Keratinocyte (primary cell): Measurements from ENCODE around the gene FAM32A. TPM values are rescaled to one million over a fixed set of nuclear protein-coding genes. Genes with fewer than 3 reads are reported as not detected.

Experiments used
- DNase-seq: peaks from one replicate; pipeline ENCODE4 v3.0.0-alpha.2; 2011; ENCODE audit warnings: low read depth, missing footprints, low spot score
- FAIRE-seq: peaks from 2 replicates; lab custom pipeline; 2011; peaks lifted over from hg19 to GRCh38; lab: Jason Lieb, UNC
- H2AFZ ChIP-seq: 2 replicates; pipeline ENCODE4 v1.6.0; 2012; ENCODE audit warnings: low read length, control low read depth, inconsistent platforms; ENCODE audit not compliant: control insufficient read depth
- H3K27ac ChIP-seq: 2 replicates; pipeline ENCODE4 v1.5.1; 2011; ENCODE audit warnings: low read length; ENCODE audit not compliant: control insufficient read depth, insufficient read depth
- H3K27me3 ChIP-seq: 3 replicates; pipeline ENCODE4 v1.6.0; 2011; ENCODE audit warnings: low read length; ENCODE audit not compliant: control insufficient read depth, insufficient read depth; ENCODE audit errors: extremely low read depth
- H3K36me3 ChIP-seq, 2 experiments: 2 replicates in 1 of 2; 3 replicates in 1 of 2; pipeline ENCODE4 v1.5.1; 2011; ENCODE audit warnings: low read length in 2 of 2, mild to moderate bottlenecking in 1 of 2; ENCODE audit not compliant: control insufficient read depth in 2 of 2, insufficient read depth in 2 of 2; ENCODE audit errors: extremely low read depth in 1 of 2
- H3K4me1 ChIP-seq: 3 replicates; pipeline ENCODE4 v1.5.1; 2011; ENCODE audit warnings: low read length; ENCODE audit not compliant: control insufficient read depth, insufficient read depth; ENCODE audit errors: extremely low read depth
- H3K4me2 ChIP-seq: 3 replicates; pipeline ENCODE4 v1.6.0; 2011; ENCODE audit warnings: low read depth, low read length; ENCODE audit not compliant: control insufficient read depth, insufficient read depth; ENCODE audit errors: extremely low read depth
- H3K4me3 ChIP-seq, 3 experiments: fragments of 200-600 bp in 1 of 3; sonication (generic) in 1 of 3; 2 replicates in 2 of 3; 3 replicates in 1 of 3; pipeline ENCODE4 v1.5.1; 2011 to 2016; ENCODE audit warnings: low read length in 3 of 3, mild to moderate bottlenecking in 3 of 3, control low read depth in 2 of 3, inconsistent platforms in 1 of 3, low read depth in 1 of 3, mixed read lengths in 1 of 3, mixed run types in 1 of 3, moderate library complexity in 1 of 3; ENCODE audit not compliant: control insufficient read depth in 2 of 3, insufficient read depth in 2 of 3; ENCODE audit errors: extremely low read depth in 1 of 3
- H3K79me2 ChIP-seq: 2 replicates; pipeline ENCODE4 v1.6.0; 2012; ENCODE audit warnings: low read length; ENCODE audit not compliant: control insufficient read depth, insufficient read depth
- H3K9ac ChIP-seq: 3 replicates; pipeline ENCODE4 v1.6.0; 2011; ENCODE audit warnings: low read length; ENCODE audit not compliant: control insufficient read depth, insufficient read depth; ENCODE audit errors: extremely low read depth
- H3K9me1 ChIP-seq: 3 replicates; pipeline ENCODE4 v1.6.0; 2011; ENCODE audit warnings: low read length; ENCODE audit not compliant: control insufficient read depth, insufficient read depth; ENCODE audit errors: extremely low read depth
- H3K9me3 ChIP-seq: 2 replicates; pipeline ENCODE4 v1.5.1; 2012; ENCODE audit warnings: low read depth, low read length; ENCODE audit not compliant: control insufficient read depth
- H4K20me1 ChIP-seq: 3 replicates; pipeline ENCODE4 v1.6.0; 2011; ENCODE audit warnings: low read length; ENCODE audit not compliant: control insufficient read depth, insufficient read depth; ENCODE audit errors: extremely low read depth
- CTCF ChIP-seq, 3 experiments: IDR thresholded peaks in 1 of 3; conservative IDR thresholded peaks in 1 of 3; optimal IDR thresholded peaks in 1 of 3; 2 replicates in 2 of 3; 3 replicates in 1 of 3; pipeline versions ENCODE3 to v1.5.1; 2011; ENCODE audit warnings: low read length in 3 of 3, mild to moderate bottlenecking in 3 of 3, moderate library complexity in 2 of 3, control low read depth in 1 of 3, inconsistent platforms in 1 of 3; ENCODE audit not compliant: insufficient read depth in 2 of 3; ENCODE audit errors: extremely low read depth in 1 of 3
- EZH2 ChIP-seq: IDR thresholded peaks from one replicate; pipeline ENCODE4 v1.6.1; 2012; ENCODE audit warnings: inconsistent platforms, mild to moderate bottlenecking, low read length, moderate library complexity
- dilution Hi-C: fragments of 300-500 bp; cut with MboI; formaldehyde crosslinking; loops from one replicate; pipeline ENCODE4 v1.7.0; 2020; ENCODE audit warnings: low sequenced_read_pairs; ENCODE audit not compliant: extremely low pct_ligation_motif_present
- polyA plus RNA-seq, 5 experiments: library from polyadenylated mRNA; depleted of rRNA in 3 of 5; stranded (reverse) in 3 of 5; stranded (forward) in 1 of 5; unstranded in 1 of 5; fragments of >200 nt; gene quantifications; 1 replicate in 1 of 5; 2 replicates in 3 of 5; 3 replicates in 1 of 5; pipeline versions ENCODE4 v1.2.1 to v1.2.3, GENCODE V29; 2011 to 2012; ENCODE audit warnings: missing spikeins in 2 of 5, low read depth in 1 of 5, low replicate concordance in 1 of 5
- small RNA-seq, 3 experiments: library from RNA; depleted of rRNA; stranded (forward); fragments of <200 nt; gene quantifications; one replicate each; pipeline ENCODE3, GENCODE V24; 2012; ENCODE audit warnings: low read depth in 3 of 3, low replicate concordance in 1 of 3; ENCODE audit not compliant: insufficient read length in 3 of 3

FAM32A gene
- polyA plus RNA-seq, 1 donor (not counting 4 experiments of a cell fraction or from before 2014, with no cell fraction given) = 105 TPM

- Histone ChIP-seq H3K4me1 (no peaks in the 10 kb centered on the region), H3K27ac (no peak overlapping the region), H3K79me2 (no peaks in the 10 kb centered on the region), H3K27me3 (no peaks in the 10 kb centered on the region), H3K9me3 (no peaks in the 10 kb centered on the region), H3K9ac (no peak overlapping the region), H3K9me1 (no peaks in the 10 kb centered on the region), H3K4me2 (no peak overlapping the region), H3K4me3 (no peak overlapping the region), H4K20me1 (no peaks in the 10 kb centered on the region), H2AFZ (no peak overlapping the region), H3K36me3 (peaks cover 20 to 23% of the 10 kb centered on the region in 2 experiments)
- DNase-seq (no peak), FAIRE-seq (no peak)
- dilution Hi-C loops = no loop called here
- TF ChIP-seq CTCF (optimal IDR thresholded peaks at IDR 0.05 in 1 of 3, IDR thresholded peaks at IDR 0.05 in 1 of 3, conservative IDR thresholded peaks at IDR 0.05 in 1 of 3; ENCODE audit: extremely low read depth in 1 of 3, insufficient read depth in 2 of 3, low read length in 3 of 3) = no peak
- TF ChIP-seq EZH2 = no peak
These were observed 49.6 kb downstream of the FAM32A start for GRCh38 chr19:16234552-16235445.

GRCh38 chr19:16235811-16236652 lies 50.8 kb downstream of the FAM32A start:
- TF ChIP-seq EZH2 (no peak), CTCF (optimal IDR thresholded peaks at IDR 0.05 in 1 of 3, IDR thresholded peaks at IDR 0.05 in 1 of 3, conservative IDR thresholded peaks at IDR 0.05 in 1 of 3; ENCODE audit: extremely low read depth in 1 of 3, insufficient read depth in 2 of 3, low read length in 3 of 3) (no peak)
- Histone ChIP-seq H3K79me2 (no peaks in the 10 kb centered on the region), H3K4me1 (no peaks in the 10 kb centered on the region), H3K36me3 (peaks cover 19% of the 10 kb centered on the region in 2 experiments), H4K20me1 (no peaks in the 10 kb centered on the region), H3K4me3 (no peak overlapping the region), H3K27me3 (no peaks in the 10 kb centered on the region), H3K9ac (no peak overlapping the region), H3K9me1 (no peaks in the 10 kb centered on the region), H3K9me3 (no peaks in the 10 kb centered on the region), H3K4me2 (no peak overlapping the region), H3K27ac (no peak overlapping the region), H2AFZ (no peak overlapping the region)
- FAIRE-seq (no peak), DNase-seq (no peak)
- dilution Hi-C loops = no loop called here

Small RNAs within 50 kb of the gene (small RNA-seq; reads per million reads assigned to genes)
- 0 reads per million in 3 experiments for gene RF00017

Other genes with a start within 250 kb of the FAM32A start
- gene OR10H4, start 236.4 kb upstream of the FAM32A start, polyA plus RNA-seq = not detected in 3 replicates
- 489 to 646 TPM (median 581 TPM) in 3 replicates for gene TPM4, start 108.9 kb upstream of the FAM32A start, polyA plus RNA-seq
- gene RAB8A, start 73.5 kb upstream of the FAM32A start, polyA plus RNA-seq = 64.4 to 116 TPM (median 95.1 TPM) in 3 replicates
- gene HSH2D, start 41.7 kb upstream of the FAM32A start, polyA plus RNA-seq = 0.90 to 1.9 TPM (median 1.1 TPM) in 3 replicates
- not detected in 3 replicates for gene CIB3, start 11.9 kb upstream of the FAM32A start, polyA plus RNA-seq
- 27.7 to 44.7 TPM (median 28.7 TPM) in 3 replicates for gene AP1M1, start 12.5 kb downstream of the FAM32A start, polyA plus RNA-seq
- 0.09 TPM in 1 of 3 replicates, not detected in the others for gene KLF2, start 139.4 kb downstream of the FAM32A start, polyA plus RNA-seq